ENCODE measurements around the gene DVL2.

- TF ChIP-seq POLR2A (IDR thresholded peaks at IDR 0.05) (no peak), CTCF (IDR thresholded peaks at IDR 0.05) (no peak), POLR2AphosphoS5 (IDR thresholded peaks at IDR 0.05) (no peak)
These were observed 4.2 kb upstream of the DVL2 start for GRCh38 chr17:7238420-7239090.

Measured in stomach (tissue), 4 donors.